Kidney (tissue), 14 donors: Measurements from ENCODE around the gene MPZL1. TPM values are rescaled to one million over a fixed set of nuclear protein-coding genes. Genes with fewer than 3 reads are reported as not detected.

Experiments used
- DNase-seq, 5 donors: peaks; one replicate each; pipeline ENCODE4 v3.0.0-alpha.2; 2013 to 2020
- FAIRE-seq: peaks from 2 replicates; lab custom pipeline; 2012; peaks lifted over from hg19 to GRCh38; lab: Jason Lieb, UNC
- H3K27ac ChIP-seq, 2 donors: one replicate each; pipeline ENCODE4 v1.7.0; 2013; ENCODE audit warnings: low read depth in 2 of 2, low read length in 2 of 2, inconsistent platforms in 1 of 2
- H3K27me3 ChIP-seq: one replicate; pipeline ENCODE4 v1.7.1; 2013; ENCODE audit warnings: low read length, inconsistent platforms; ENCODE audit not compliant: control insufficient read depth, insufficient read depth
- H3K36me3 ChIP-seq, 3 donors: one replicate each; pipeline versions ENCODE4 v1.7.0 to v1.7.1; 2013; ENCODE audit warnings: low read length in 3 of 3, control low read depth in 1 of 3, inconsistent platforms in 1 of 3; ENCODE audit not compliant: insufficient read depth in 3 of 3, control insufficient read depth in 2 of 3
- H3K4me1 ChIP-seq, 3 donors: one replicate each; pipeline versions ENCODE4 v1.7.0 to v1.7.1; 2013; ENCODE audit warnings: low read length in 3 of 3, inconsistent platforms in 1 of 3, low read depth in 1 of 3; ENCODE audit not compliant: control insufficient read depth in 2 of 3, insufficient read depth in 2 of 3
- H3K4me3 ChIP-seq, 3 donors: one replicate each; pipeline versions ENCODE4 v1.7.0 to v1.8.1; 2013; ENCODE audit warnings: low read length in 3 of 3, control low read depth in 1 of 3, inconsistent platforms in 1 of 3
- H3K9ac ChIP-seq, 3 donors: one replicate each; pipeline versions ENCODE4 v1.7.0 to v1.7.1; 2013; ENCODE audit warnings: low read length in 3 of 3, control low read depth in 1 of 3, inconsistent platforms in 1 of 3
- H3K9me3 ChIP-seq, 3 donors: one replicate each; pipeline versions ENCODE4 v1.7.0 to v1.7.1; 2013; ENCODE audit warnings: low read length in 3 of 3, control low read depth in 1 of 3, inconsistent platforms in 1 of 3; ENCODE audit not compliant: control insufficient read depth in 2 of 3, insufficient read depth in 1 of 3
- CTCF ChIP-seq: IDR thresholded peaks from 3 replicates; pipeline ENCODE4 v1.5.1; 2012; ENCODE audit warnings: mild to moderate bottlenecking, moderate library complexity, borderline replicate concordance; ENCODE audit not compliant: insufficient read depth; ENCODE audit errors: extremely low read depth
- intact Hi-C: fragments of 100-400 bp; cut with DNase I; formaldehyde crosslinking; loops from one replicate; pipeline ENCODE4 v1.11.1; 2022
- polyA plus RNA-seq: library from polyadenylated mRNA; stranded (reverse); fragments of 350-450 nt; fragmentation: Illumina TruSeq; extraction: RNeasy Lipid Tissue Mini Kit (QIAGEN cat#74804); gene quantifications from one replicate; pipeline ENCODE4 v1.2.3, GENCODE V29; 2014; ENCODE audit warnings: low read depth, low replicate concordance; ENCODE audit not compliant: insufficient read depth
- total RNA-seq: library from RNA; stranded (reverse); fragmentation: NEBNext Ultra II Directional; extraction: Animal tissue kit (Norgen Biotek cat#: 25700); gene quantifications from one replicate; pipeline ENCODE4 v1.2.1, GENCODE V29; 2021
- donor health status: control.
- donor health status: control.
- donor health status: control.
- donor health status: control.
- donor health status: control.
- donor health status: DM: yes; HTN: yes; CAD: no.
- donor health status: Normal renal cell carcinoma (clear cell type).

The MPZL1 gene
- total and polyA plus RNA-seq, 2 donors from 2014 or later: 42.1 to 98.3 TPM

- intact Hi-C loops: no loop called here
- Histone ChIP-seq H3K4me1 (peaks cover 0 to 3% (median 0%) of the 10 kb centered on the region in 3 donors), H3K27me3 (no peaks in the 10 kb centered on the region), H3K36me3 (no peaks in the 10 kb centered on the region), H3K4me3 (no peak overlapping the region), H3K9ac (no peak overlapping the region), H3K9me3 (no peaks in the 10 kb centered on the region), H3K27ac (no peak overlapping the region)
- TF ChIP-seq CTCF: no peak
- FAIRE-seq (no peak), DNase-seq (no peak)
Measured at GRCh38 chr1:167701510-167701909, 20.3 kb upstream of the MPZL1 start.

- Histone ChIP-seq H3K9ac (no peak overlapping the region), H3K27me3 (no peaks in the 10 kb centered on the region), H3K9me3 (no peaks in the 10 kb centered on the region), H3K27ac (no peak overlapping the region), H3K4me1 (no peaks in the 10 kb centered on the region), H3K4me3 (no peak overlapping the region), H3K36me3 (no peaks in the 10 kb centered on the region)
- intact Hi-C loops: no loop called here
- DNase-seq (no peak), FAIRE-seq (no peak)
- TF ChIP-seq CTCF: no peak
Measured at GRCh38 chr1:167703557-167703956, 18.2 kb upstream of the MPZL1 start.

GRCh38 chr1:167704715-167705114, 17.1 kb upstream of the MPZL1 start:
- intact Hi-C loops: no loop called here
- H3K36me3 ChIP-seq: no peaks in the 10 kb centered on the region
- no peak for FAIRE-seq
- no peak for DNase-seq
- H3K9ac ChIP-seq: no peak overlapping the region
- no peak for TF ChIP-seq CTCF
- H3K27me3 ChIP-seq: no peaks in the 10 kb centered on the region
- no peak overlapping the region for H3K4me3 ChIP-seq
- H3K27ac ChIP-seq: no peak overlapping the region
- H3K9me3 ChIP-seq: no peaks in the 10 kb centered on the region
- H3K4me1 ChIP-seq: no peaks in the 10 kb centered on the region

- H3K9me3 ChIP-seq: no peaks in the 10 kb centered on the region
- H3K4me3 ChIP-seq: no peak overlapping the region
- no peak for TF ChIP-seq CTCF
- H3K36me3 ChIP-seq: no peaks in the 10 kb centered on the region
- H3K9ac ChIP-seq: no peak overlapping the region
- intact Hi-C loops: no loop called here
- no peak for FAIRE-seq
- H3K27me3 ChIP-seq: no peaks in the 10 kb centered on the region
- H3K27ac ChIP-seq: no peak overlapping the region
- no peaks in the 10 kb centered on the region for H3K4me1 ChIP-seq
- DNase-seq: peak in 1 of 5 donors; percentile 7
Measured at GRCh38 chr1:167705250-167705649, 16.5 kb upstream of the MPZL1 start.
